CD4-positive, CD25-positive, alpha-beta regulatory T cell (primary cell): ENCODE results near the gene RIN3. TPM values are rescaled to one million over a fixed set of nuclear protein-coding genes. Genes with fewer than 3 reads are reported as not detected.
A peak's percentile ranks its signal among the peaks of the same experiment; 100 is the strongest.

ENCODE experiments used
- ATAC-seq, 2 donors: fragments of 150-1000 bp; cut with Tn5 transposase; one replicate each; pipeline ENCODE4 v1.10.0; 2021; ENCODE audit warnings: low read depth in 2 of 2, moderate number of reproducible peaks in 2 of 2, moderate library complexity in 1 of 2
- DNase-seq, 3 donors: peaks; one replicate each; pipeline versions ENCODE4 v3.0.0 to v3.0.0-alpha.2; 2012 to 2022; ENCODE audit warnings: mixed read lengths in 1 of 3
- H3K27ac ChIP-seq: one replicate; pipeline ENCODE4 v1.7.0; 2013; ENCODE audit warnings: mild to moderate bottlenecking, low read length; ENCODE audit not compliant: insufficient read depth, poor library complexity, severe bottlenecking
- H3K27me3 ChIP-seq: one replicate; pipeline ENCODE4 v1.7.0; 2013; ENCODE audit warnings: low read length; ENCODE audit not compliant: control insufficient read depth, insufficient read depth
- H3K36me3 ChIP-seq: one replicate; pipeline ENCODE4 v1.7.0; 2013; ENCODE audit warnings: mild to moderate bottlenecking, low read length, moderate library complexity; ENCODE audit not compliant: control insufficient read depth, insufficient read depth
- H3K4me1 ChIP-seq: 2 replicates; pipeline ENCODE4 v1.7.0; 2013; ENCODE audit warnings: mild to moderate bottlenecking, low read length; ENCODE audit not compliant: insufficient read depth, control insufficient read depth, poor library complexity, severe bottlenecking
- H3K4me3 ChIP-seq: one replicate; pipeline ENCODE4 v1.7.0; 2013; ENCODE audit warnings: low read depth, mild to moderate bottlenecking, low read length, moderate library complexity
- H3K9me3 ChIP-seq, 2 experiments: 1 replicate in 1 of 2; 2 replicates in 1 of 2; pipeline ENCODE4 v1.7.0; 2013; ENCODE audit warnings: low read length in 2 of 2, mild to moderate bottlenecking in 1 of 2, moderate library complexity in 1 of 2; ENCODE audit not compliant: control insufficient read depth in 2 of 2
- H3K27ac Mint-ChIP-seq, 3 donors: one replicate each; pipeline ENCODE4 v1.8.0; 2020 to 2022; ENCODE audit warnings: mild to moderate bottlenecking in 3 of 3, mixed read lengths in 3 of 3, moderate library complexity in 2 of 3
- H3K27me3 Mint-ChIP-seq: one replicate; pipeline ENCODE4 v1.8.0; 2022; ENCODE audit warnings: mild to moderate bottlenecking, mixed read lengths
- H3K36me3 Mint-ChIP-seq: one replicate; pipeline ENCODE4 v1.8.0; 2020; ENCODE audit warnings: mixed read lengths
- H3K4me1 Mint-ChIP-seq, 4 donors: one replicate each; pipeline ENCODE4 v1.8.0; 2020 to 2022; ENCODE audit warnings: mixed read lengths in 4 of 4, mild to moderate bottlenecking in 1 of 4
- H3K4me3 Mint-ChIP-seq, 4 donors: one replicate each; pipeline ENCODE4 v1.8.0; 2020 to 2022; ENCODE audit warnings: mild to moderate bottlenecking in 4 of 4, mixed read lengths in 4 of 4, moderate library complexity in 3 of 4
- H3K9me3 Mint-ChIP-seq, 7 donors: one replicate each; pipeline ENCODE4 v1.8.0; 2020 to 2022; ENCODE audit warnings: mixed read lengths in 7 of 7, mild to moderate bottlenecking in 3 of 7, moderate library complexity in 2 of 7
- polyA plus RNA-seq, 4 donors: library from polyadenylated mRNA; unstranded; fragments of 300-500 nt; fragmentation: Illumina TruSeq; gene quantifications; one replicate each; pipeline ENCODE4 v1.2.3, GENCODE V29; 2021
- total RNA-seq: library from RNA; stranded (reverse); gene quantifications from one replicate; pipeline ENCODE4 v1.2.3, GENCODE V29; 2022

The RIN3 gene
- total and polyA plus RNA-seq, 5 donors from 2014 or later: 21.0 to 120 (median 25.0) TPM

DNA sequence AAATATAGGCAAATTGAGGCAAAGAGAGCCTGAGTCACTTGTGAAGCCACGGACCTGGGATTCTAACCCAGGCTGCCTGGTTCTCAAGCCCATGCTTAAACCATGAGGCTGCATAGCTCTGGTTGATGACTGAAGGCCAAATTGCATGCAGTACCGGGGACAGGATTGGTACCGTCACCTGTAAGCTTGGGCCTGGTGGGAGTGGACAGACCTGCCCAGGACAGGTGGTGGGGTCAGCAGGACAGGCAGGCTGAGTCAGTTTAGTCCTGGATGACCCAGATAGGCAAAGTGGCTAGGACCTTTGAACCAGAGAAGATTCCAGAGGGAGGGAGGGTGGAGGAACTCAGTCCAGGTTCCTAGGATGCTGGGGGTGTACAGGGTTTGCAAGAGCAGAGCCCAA, 25.8 kb downstream of the RIN3 start:
- no peak for DNase-seq
- Mint-ChIP-seq H3K4me3 (peak overlapping the region in 2 of 4 donors; percentile 5 to 28), H3K4me1 (peaks cover 12 to 63% (median 25%) of the 10 kb centered on the region in 4 donors), H3K27ac (peak overlapping the region in 2 of 3 donors; percentile 52 to 83), H3K27me3 (no peaks in the 10 kb centered on the region), H3K9me3 (no peaks in the 10 kb centered on the region), H3K36me3 (no peaks in the 10 kb centered on the region)
- H3K9me3 ChIP-seq: no peaks in the 10 kb centered on the region
- no peak overlapping the region for H3K27ac ChIP-seq
- peaks cover 26% of the 10 kb centered on the region for H3K4me1 ChIP-seq
- no peaks in the 10 kb centered on the region for H3K27me3 ChIP-seq
- H3K36me3 ChIP-seq: no peaks in the 10 kb centered on the region
- ATAC-seq: no peak
- H3K4me3 ChIP-seq: no peak overlapping the region

DNA sequence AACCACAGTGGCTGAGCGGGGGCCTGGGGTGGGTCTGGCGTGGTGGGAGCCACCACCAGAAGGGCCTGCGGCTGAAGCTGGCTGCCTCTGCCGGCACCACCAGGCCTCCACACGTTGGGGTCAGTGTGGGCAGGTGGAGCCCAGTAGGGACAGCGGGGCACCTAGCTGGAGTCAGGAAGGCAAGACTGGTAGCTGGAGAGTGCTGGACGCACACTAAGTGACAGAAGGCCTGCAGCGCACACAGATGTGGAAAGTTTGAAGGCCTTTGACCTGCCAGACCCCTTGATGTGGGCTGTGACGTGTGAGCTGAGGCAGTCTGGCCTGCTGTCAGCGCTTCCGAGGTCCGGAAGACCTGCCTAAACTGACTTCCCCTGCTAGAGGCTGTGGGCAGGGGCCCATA, 26.3 kb downstream of the RIN3 start:
- H3K27ac Mint-ChIP-seq: peak overlapping the region in 2 of 3 donors; percentile 9 to 83
- H3K27ac ChIP-seq: no peak overlapping the region
- ATAC-seq (no peak), DNase-seq (peak in 1 of 3 donors; percentile 39)
- H3K9me3 ChIP-seq: no peaks in the 10 kb centered on the region
- no peaks in the 10 kb centered on the region for H3K9me3 Mint-ChIP-seq
- no peaks in the 10 kb centered on the region for H3K27me3 ChIP-seq
- no peak overlapping the region for H3K4me3 ChIP-seq
- H3K36me3 ChIP-seq: no peaks in the 10 kb centered on the region
- peaks cover 26% of the 10 kb centered on the region for H3K4me1 ChIP-seq
- H3K36me3 Mint-ChIP-seq: no peaks in the 10 kb centered on the region
- H3K27me3 Mint-ChIP-seq: no peaks in the 10 kb centered on the region
- H3K4me1 Mint-ChIP-seq: peaks cover 12 to 59% (median 25%) of the 10 kb centered on the region in 4 donors
- H3K4me3 Mint-ChIP-seq: no peak overlapping the region

DNA sequence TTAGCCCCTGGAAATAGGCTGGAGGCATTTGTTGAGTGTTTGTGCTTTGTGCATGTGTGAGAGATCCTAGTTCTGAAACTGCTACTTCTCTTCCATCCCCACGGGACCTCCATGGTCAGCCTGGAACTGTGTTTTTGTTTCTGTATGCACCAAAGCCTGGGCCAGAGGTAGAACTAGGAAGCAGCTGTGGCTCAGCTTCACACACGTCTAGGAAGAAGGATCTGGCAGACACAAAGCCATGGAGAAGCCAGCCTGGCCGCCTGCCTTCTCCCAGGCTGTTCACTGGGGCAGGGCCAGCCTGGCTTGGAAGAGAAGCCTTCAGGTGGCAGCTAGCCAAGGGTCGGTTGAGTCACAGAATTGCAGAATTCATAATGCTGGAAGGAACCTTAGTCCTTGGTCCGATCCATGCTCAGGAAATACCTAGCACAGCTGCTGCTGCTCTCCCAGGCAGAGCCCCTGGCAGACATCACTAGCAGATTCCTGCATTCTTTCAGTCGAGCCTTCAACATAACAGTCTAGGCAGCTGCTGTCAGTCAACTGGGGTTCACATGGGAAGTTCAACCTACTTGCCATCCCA, 27.0 kb downstream of the RIN3 start:
- no peaks in the 10 kb centered on the region for H3K36me3 Mint-ChIP-seq
- H3K27me3 Mint-ChIP-seq: no peaks in the 10 kb centered on the region
- ATAC-seq: no peak
- H3K27me3 ChIP-seq: no peaks in the 10 kb centered on the region
- no peaks in the 10 kb centered on the region for H3K36me3 ChIP-seq
- no peak overlapping the region for H3K4me3 ChIP-seq
- H3K9me3 ChIP-seq: no peaks in the 10 kb centered on the region
- DNase-seq: no peak
- H3K4me1 ChIP-seq: peaks cover 21% of the 10 kb centered on the region
- H3K27ac Mint-ChIP-seq: peak overlapping the region in 1 of 3 donors; percentile 83
- no peak overlapping the region for H3K27ac ChIP-seq
- H3K4me1 Mint-ChIP-seq: peaks cover 5 to 52% (median 19%) of the 10 kb centered on the region in 4 donors
- no peaks in the 10 kb centered on the region for H3K9me3 Mint-ChIP-seq
- H3K4me3 Mint-ChIP-seq: no peak overlapping the region

DNA sequence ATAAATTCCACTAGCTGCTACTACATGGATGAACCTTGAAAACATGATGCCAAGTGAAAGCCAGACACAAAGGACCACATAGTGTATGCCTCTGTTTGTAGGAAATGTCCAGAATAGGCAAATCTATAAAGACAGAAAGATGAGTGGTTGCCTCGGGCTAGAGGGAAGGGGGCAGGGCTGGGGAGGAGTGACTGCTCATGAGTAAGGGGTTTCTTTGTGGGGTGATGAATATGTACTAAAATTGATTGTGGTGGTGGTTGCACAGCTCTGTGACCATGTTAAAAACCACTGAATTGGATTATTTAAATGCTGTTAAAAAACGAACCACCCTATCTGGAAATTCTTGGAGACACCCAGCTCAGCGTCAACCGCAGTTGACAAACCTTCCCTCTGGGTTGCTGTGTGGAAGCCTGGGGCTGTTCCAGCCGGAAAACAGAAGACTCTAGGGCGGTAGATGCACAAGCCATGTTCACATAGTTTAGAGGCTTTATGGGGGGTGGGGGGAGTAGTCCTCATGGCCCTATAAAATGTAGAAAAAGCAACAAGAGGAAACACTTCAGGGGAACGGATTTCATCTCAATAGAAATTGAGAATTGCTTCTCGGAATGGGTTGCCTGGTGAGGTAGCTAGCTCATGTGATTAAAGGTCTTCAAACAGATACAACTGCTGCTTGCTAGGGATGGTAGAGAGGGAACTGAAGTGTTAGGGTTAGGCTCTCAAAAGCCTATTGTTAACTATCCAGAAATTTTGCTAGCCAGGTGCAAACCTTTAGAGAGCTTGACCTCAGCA, 29.4 kb downstream of the RIN3 start:
- no peaks in the 10 kb centered on the region for H3K27me3 ChIP-seq
- no peaks in the 10 kb centered on the region for H3K9me3 ChIP-seq
- Mint-ChIP-seq H3K4me3 (peak overlapping the region in 1 of 4 donors; percentile 43), H3K36me3 (no peaks in the 10 kb centered on the region), H3K27me3 (no peaks in the 10 kb centered on the region), H3K27ac (no peak overlapping the region), H3K9me3 (no peaks in the 10 kb centered on the region), H3K4me1 (peaks cover 5 to 40% (median 14%) of the 10 kb centered on the region in 4 donors)
- peak in 1 of 3 donors; percentile 58 for DNase-seq
- H3K4me1 ChIP-seq: peaks cover 16% of the 10 kb centered on the region
- H3K27ac ChIP-seq: no peak overlapping the region
- no peak overlapping the region for H3K4me3 ChIP-seq
- ATAC-seq: no peak
- no peaks in the 10 kb centered on the region for H3K36me3 ChIP-seq

DNA sequence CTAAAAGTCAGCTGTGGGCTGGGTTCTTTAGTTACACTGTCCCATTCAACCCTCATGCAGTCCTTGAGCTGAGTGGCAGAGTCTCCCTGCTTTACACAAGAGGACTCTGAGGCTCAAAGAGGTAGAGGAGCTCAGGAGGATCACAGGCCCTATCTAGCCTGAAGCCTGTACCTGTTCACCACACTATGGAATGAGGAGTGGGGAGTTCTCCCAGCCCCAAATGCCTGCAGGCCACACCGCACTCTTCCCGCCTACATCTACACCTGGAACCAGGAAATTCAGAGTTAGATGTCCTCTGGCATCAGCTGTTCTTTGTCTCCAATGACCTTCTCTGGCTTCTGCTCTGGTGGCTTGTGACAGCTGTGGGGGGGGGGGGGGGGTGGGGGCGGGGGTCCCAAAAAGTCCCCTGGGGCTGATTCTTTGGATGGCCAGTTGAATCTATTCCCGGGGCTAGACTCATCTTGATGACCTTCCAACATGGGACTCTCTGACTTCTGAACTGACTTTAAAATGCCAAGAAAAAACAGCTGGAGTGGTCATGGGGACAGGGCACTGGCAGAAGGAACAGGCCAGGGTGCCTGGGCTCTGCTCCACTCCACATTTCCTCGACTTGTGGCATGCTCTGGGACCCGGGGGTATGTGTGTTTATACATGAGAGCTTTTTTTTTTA, 30.6 kb downstream of the RIN3 start:
- H3K27me3 Mint-ChIP-seq: no peaks in the 10 kb centered on the region
- Histone ChIP-seq H3K27me3 (no peaks in the 10 kb centered on the region), H3K9me3 (no peaks in the 10 kb centered on the region), H3K4me3 (no peak overlapping the region), H3K27ac (no peak overlapping the region), H3K4me1 (peaks cover 4% of the 10 kb centered on the region), H3K36me3 (no peaks in the 10 kb centered on the region)
- H3K4me3 Mint-ChIP-seq: no peak overlapping the region
- H3K27ac Mint-ChIP-seq: peak overlapping the region in 1 of 3 donors; percentile 71
- H3K36me3 Mint-ChIP-seq: no peaks in the 10 kb centered on the region
- no peak for ATAC-seq
- H3K4me1 Mint-ChIP-seq: peaks cover 0 to 29% (median 8%) of the 10 kb centered on the region in 4 donors
- no peaks in the 10 kb centered on the region for H3K9me3 Mint-ChIP-seq
- DNase-seq: no peak

DNA sequence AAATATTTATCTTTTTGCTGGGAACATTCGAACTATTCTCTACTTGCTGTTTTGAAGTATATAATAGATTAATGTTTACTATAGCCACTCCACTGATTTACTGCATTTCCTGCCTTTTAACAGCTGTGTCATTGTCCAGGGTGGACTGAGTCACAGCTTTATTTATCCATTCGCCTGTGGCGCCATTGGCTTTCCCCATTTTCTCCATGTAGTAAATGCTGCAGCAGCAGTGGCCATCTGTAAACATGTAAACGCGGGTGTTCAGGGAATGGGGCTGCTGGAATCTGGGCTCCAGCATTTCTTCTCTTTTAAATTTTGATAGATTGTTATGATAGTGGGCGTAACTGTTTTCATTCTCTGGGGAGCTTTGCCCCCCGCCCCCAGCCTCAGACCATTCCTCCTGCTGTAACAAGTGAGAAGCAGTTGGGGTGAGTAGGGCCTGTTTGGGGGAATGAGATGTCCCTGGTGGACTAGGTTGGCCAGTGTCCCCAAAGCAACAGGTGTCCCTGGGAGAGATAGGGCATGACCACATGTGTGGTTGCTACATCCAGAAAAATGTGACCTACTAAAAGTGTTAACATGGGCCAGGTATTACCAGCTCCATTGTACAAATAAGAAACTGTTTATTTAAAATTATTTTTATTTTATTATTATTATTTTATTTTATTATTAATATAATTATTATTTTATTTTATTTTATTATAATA, 32.9 kb downstream of the RIN3 start:
- peaks cover 5% of the 10 kb centered on the region for H3K4me1 ChIP-seq
- DNase-seq: no peak
- H3K9me3 ChIP-seq: no peaks in the 10 kb centered on the region
- no peaks in the 10 kb centered on the region for H3K36me3 Mint-ChIP-seq
- H3K9me3 Mint-ChIP-seq: no peaks in the 10 kb centered on the region
- H3K27ac ChIP-seq: no peak overlapping the region
- H3K27ac Mint-ChIP-seq: peak overlapping the region in 2 of 3 donors; percentile 20 to 70
- H3K4me3 ChIP-seq: no peak overlapping the region
- H3K4me3 Mint-ChIP-seq: peak overlapping the region in 1 of 4 donors; percentile 56
- peaks cover 5 to 17% (median 11%) of the 10 kb centered on the region in 4 donors for H3K4me1 Mint-ChIP-seq
- H3K27me3 Mint-ChIP-seq: no peaks in the 10 kb centered on the region
- no peaks in the 10 kb centered on the region for H3K36me3 ChIP-seq
- no peaks in the 10 kb centered on the region for H3K27me3 ChIP-seq
- no peak for ATAC-seq

DNA sequence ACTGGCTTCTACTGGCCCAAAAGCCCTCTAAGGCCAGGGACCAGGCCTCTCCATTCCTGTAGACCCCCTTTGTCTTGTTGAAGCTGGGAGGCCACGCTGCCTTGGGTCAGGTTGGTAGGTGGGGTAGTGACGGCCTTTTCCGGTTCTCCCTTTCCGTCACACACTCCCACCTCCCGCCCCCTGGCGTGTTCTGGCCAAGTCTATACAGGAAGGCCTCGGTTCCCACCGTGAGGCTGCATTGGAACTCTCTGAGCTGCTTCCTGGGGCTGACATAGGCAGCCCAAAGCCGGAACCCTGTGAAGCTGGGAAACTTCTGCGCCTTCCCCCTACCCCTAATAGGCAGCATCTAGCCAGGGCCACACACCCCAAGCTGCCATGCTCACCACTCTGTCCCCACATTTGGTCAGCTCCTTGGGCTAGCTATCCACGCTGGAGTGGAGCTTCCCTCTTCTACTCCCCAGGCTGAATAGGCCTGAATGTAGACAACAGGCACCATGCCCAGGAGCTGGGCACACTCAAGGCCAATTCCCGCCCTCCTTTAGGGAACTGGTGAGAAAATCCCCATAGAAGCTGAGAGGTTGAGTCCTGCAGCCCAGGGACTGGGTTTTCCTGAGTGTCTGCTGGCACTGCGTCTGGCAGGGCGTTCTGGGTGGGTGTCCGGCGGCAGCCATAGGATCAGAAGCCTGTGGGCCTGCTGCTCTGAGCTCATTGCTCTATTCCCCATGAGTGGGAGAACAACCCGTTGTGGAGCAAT, 35.7 kb downstream of the RIN3 start:
- Histone ChIP-seq H3K27me3 (no peaks in the 10 kb centered on the region), H3K36me3 (no peaks in the 10 kb centered on the region), H3K9me3 (no peaks in the 10 kb centered on the region), H3K27ac (no peak overlapping the region), H3K4me1 (peaks cover 12% of the 10 kb centered on the region), H3K4me3 (no peak overlapping the region)
- H3K27ac Mint-ChIP-seq: no peak overlapping the region
- ATAC-seq (no peak), DNase-seq (no peak)
- H3K4me1 Mint-ChIP-seq: peaks cover 7 to 24% (median 15%) of the 10 kb centered on the region in 4 donors
- no peak overlapping the region for H3K4me3 Mint-ChIP-seq
- H3K9me3 Mint-ChIP-seq: no peaks in the 10 kb centered on the region
- H3K27me3 Mint-ChIP-seq: no peaks in the 10 kb centered on the region
- H3K36me3 Mint-ChIP-seq: no peaks in the 10 kb centered on the region
